SH-SY5Y (cell line): ENCODE measurements around the gene SAMD14.

Experiments
- GATA2 ChIP-seq: IDR thresholded peaks from 2 replicates; pipeline ENCODE4 v1.6.1; 2011; ENCODE audit warnings: mild to moderate bottlenecking, low read depth, low read length
- GATA3 ChIP-seq: IDR thresholded peaks from 2 replicates; pipeline ENCODE4 v1.6.1; 2011; ENCODE audit warnings: low read depth, mild to moderate bottlenecking, low read length, moderate library complexity

- no peak for TF ChIP-seq GATA3
- TF ChIP-seq GATA2, result no peak
These were observed 15.7 kb upstream of the SAMD14 start for GRCh38 chr17:50145532-50146229.
